IMR-90 (cell line): Measurements from ENCODE around the gene PTPRO. TPM values are rescaled to one million over a fixed set of nuclear protein-coding genes. Genes with fewer than 3 reads are reported as not detected.

Source experiments
- ATAC-seq: fragments of 200-7000 bp; cut with Tn5 transposase; 2 replicates; pipeline ENCODE4 v1.9.1; 2020; ENCODE audit warnings: low read depth, mild to moderate bottlenecking, moderate library complexity
- BruUV-seq: library from RNA; stranded (reverse); fragments of 400-500 nt; replicated peaks from 2 replicates; lab custom pipeline; 2021; lab: Mats Ljungman, UMichigan
- CTCF ChIA-PET: fragments of 300-600 bp; formaldehyde crosslinking; extraction: SDS; loops from one replicate; lab custom pipeline; 2021; ENCODE audit warnings: antibody characterized with exemption; lab: Yijun Ruan, JAX
- POLR2A ChIA-PET: fragments of 300-600 bp; sonication (Branson Sonifier 250); formaldehyde crosslinking; loops from one replicate; lab custom pipeline; 2022; ENCODE audit warnings: antibody characterized with exemption; ENCODE audit not compliant: unreplicated experiment; lab: Charles Lee
- DNase-seq: peaks from one replicate; pipeline ENCODE4 v3.0.0; 2013
- H2AFZ ChIP-seq: replicated peaks from 2 replicates; pipeline ENCODE3; 2013; ENCODE audit warnings: low read length, mild to moderate bottlenecking; ENCODE audit not compliant: poor library complexity
- H2AK5ac ChIP-seq: 2 replicates; pipeline ENCODE4 v1.6.1; 2013; ENCODE audit warnings: low read depth, low read length, inconsistent platforms
- H2AK9ac ChIP-seq: replicated peaks from 2 replicates; pipeline ENCODE3; 2013; ENCODE audit warnings: mild to moderate bottlenecking, low read depth, low read length, moderate library complexity; ENCODE audit not compliant: poor library complexity
- H2BK120ac ChIP-seq: 2 replicates; pipeline ENCODE4 v1.6.1; 2013; ENCODE audit warnings: low read depth, low read length, inconsistent platforms
- H2BK15ac ChIP-seq: 3 replicates; pipeline ENCODE4 v1.6.1; 2013; ENCODE audit warnings: low read depth, low read length, inconsistent platforms
- H2BK20ac ChIP-seq: 2 replicates; pipeline ENCODE4 v1.6.1; 2013; ENCODE audit warnings: low read depth, mild to moderate bottlenecking, inconsistent platforms, low read length, moderate library complexity
- H2BK5ac ChIP-seq: 2 replicates; pipeline ENCODE4 v1.6.1; 2013; ENCODE audit warnings: mild to moderate bottlenecking, low read depth, low read length, inconsistent platforms; ENCODE audit not compliant: poor library complexity, severe bottlenecking
- H3K14ac ChIP-seq: replicated peaks from 2 replicates; pipeline ENCODE4 v1.6.1; 2013; ENCODE audit warnings: low read depth, low read length, inconsistent platforms
- H3K18ac ChIP-seq: 2 replicates; pipeline ENCODE4 v1.6.1; 2013; ENCODE audit warnings: low read depth, low read length, control low read depth
- H3K23ac ChIP-seq: 2 replicates; pipeline ENCODE4 v1.6.1; 2013; ENCODE audit warnings: low read depth, low read length, inconsistent platforms
- H3K27ac ChIP-seq: 2 replicates; pipeline ENCODE4 v1.5.1; 2013; ENCODE audit warnings: mild to moderate bottlenecking, control low read depth, low read length; ENCODE audit not compliant: insufficient read depth
- H3K27me3 ChIP-seq: 2 replicates; pipeline ENCODE4 v1.6.1; 2013; ENCODE audit warnings: low read length; ENCODE audit not compliant: control insufficient read depth, insufficient read depth
- H3K36me3 ChIP-seq: 2 replicates; pipeline ENCODE4 v1.6.1; 2013; ENCODE audit warnings: low read length, mixed read lengths; ENCODE audit not compliant: control insufficient read depth, insufficient read depth
- H3K4ac ChIP-seq: 2 replicates; pipeline ENCODE4 v1.6.1; 2013; ENCODE audit warnings: low read depth, low read length, inconsistent platforms
- H3K4me1 ChIP-seq: 2 replicates; pipeline ENCODE4 v1.6.1; 2013; ENCODE audit warnings: low read length, mixed read lengths; ENCODE audit not compliant: control insufficient read depth, insufficient read depth
- H3K4me2 ChIP-seq: 2 replicates; pipeline ENCODE4 v1.6.1; 2013; ENCODE audit warnings: low read depth, mild to moderate bottlenecking, control low read depth, low read length, moderate library complexity
- H3K4me3 ChIP-seq: 2 replicates; pipeline ENCODE4 v1.5.1; 2013; ENCODE audit warnings: low read depth, mild to moderate bottlenecking, control low read depth, low read length, moderate library complexity; ENCODE audit not compliant: insufficient read depth
- H3K56ac ChIP-seq: 2 replicates; pipeline ENCODE4 v1.6.1; 2013; ENCODE audit warnings: low read length, inconsistent platforms; ENCODE audit not compliant: insufficient read depth; ENCODE audit errors: extremely low read depth
- H3K79me1 ChIP-seq, 2 experiments: 2 replicates each; pipeline ENCODE4 v1.6.1; 2013; ENCODE audit warnings: low read length in 2 of 2, inconsistent platforms in 1 of 2, low read depth in 1 of 2
- H3K9ac ChIP-seq: 2 replicates; pipeline ENCODE4 v1.6.1; 2013; ENCODE audit warnings: low read depth, low read length, control low read depth
- H3K9me1 ChIP-seq: 2 replicates; pipeline ENCODE4 v1.6.1; 2013; ENCODE audit warnings: low read length, inconsistent platforms; ENCODE audit not compliant: insufficient read depth
- H3K9me3 ChIP-seq: 2 replicates; pipeline ENCODE4 v1.6.1; 2013; ENCODE audit warnings: low read length; ENCODE audit not compliant: control insufficient read depth, insufficient read depth
- H4K20me1 ChIP-seq: 2 replicates; pipeline ENCODE4 v1.6.1; 2013; ENCODE audit warnings: low read length, inconsistent platforms; ENCODE audit not compliant: insufficient read depth
- H4K5ac ChIP-seq: 2 replicates; pipeline ENCODE4 v1.6.1; 2013; ENCODE audit warnings: mild to moderate bottlenecking, low read depth, low read length, control low read depth
- H4K8ac ChIP-seq, 2 experiments: 2 replicates each; pipeline ENCODE4 v1.6.1; 2013; ENCODE audit warnings: low read depth in 2 of 2, low read length in 2 of 2, control low read depth in 1 of 2, inconsistent platforms in 1 of 2
- H4K91ac ChIP-seq: 2 replicates; pipeline ENCODE4 v1.6.1; 2013; ENCODE audit warnings: low read depth, low read length, inconsistent platforms; ENCODE audit not compliant: insufficient read depth
- BHLHE40 ChIP-seq: fragments of 150-350 bp; IDR thresholded peaks from 2 replicates; pipeline ENCODE4 v1.6.1; 2016; ENCODE audit warnings: mild to moderate bottlenecking, low read depth, low read length
- MXI1 ChIP-seq: IDR thresholded peaks from 2 replicates; pipeline ENCODE4 v1.6.1; 2012; ENCODE audit warnings: low read depth, mild to moderate bottlenecking, low read length, moderate library complexity, borderline replicate concordance
- WGBS, 2 experiments: methylation state at CpG; one replicate each; pipeline versions ENCODE4 v1.1.5 to v1.1.7; 2013; ENCODE audit warnings: missing lambda C conversion rate in 2 of 2; ENCODE audit not compliant: insufficient read length in 1 of 2; ENCODE audit errors: extremely low coverage in 2 of 2; 5-methylcytosine and 5-hydroxymethylcytosine counted together
- dilution Hi-C: fragments of 300-500 bp; cut with HindIII; formaldehyde crosslinking; loops from one replicate; pipeline ENCODE4 v1.14.3; 2018; ENCODE audit warnings: low sequenced_read_pairs; ENCODE audit not compliant: unreplicated experiment
- in situ Hi-C: fragments of 300-500 bp; cut with MboI; formaldehyde crosslinking; loops from 3 replicates; pipeline ENCODE4 v1.14.3; 2019; ENCODE audit warnings: low sequenced_read_pairs, inconsistent platforms, mixed read lengths
- intact Hi-C: fragments of 100-400 bp; cut with micrococcal nuclease; formaldehyde crosslinking; loops from 2 replicates; pipeline ENCODE4 v1.10.0; 2022
- polyA plus RNA-seq, 3 experiments: library from polyadenylated mRNA; depleted of rRNA; stranded (reverse); fragments of >200 nt; gene quantifications; 2 replicates each; pipeline ENCODE4 v1.2.3, GENCODE V29; 2012; ENCODE audit warnings: low replicate concordance in 1 of 3
- total RNA-seq: library from RNA; depleted of rRNA; stranded (reverse); fragments of >200 nt; gene quantifications from 2 replicates; pipeline ENCODE4 v1.2.3, GENCODE V29; 2012

PTPRO gene
- total and polyA plus RNA-seq, 2 of the 4 experiments (the other 2 are of a cell fraction) = 0.03 to 0.18 TPM

DNA sequence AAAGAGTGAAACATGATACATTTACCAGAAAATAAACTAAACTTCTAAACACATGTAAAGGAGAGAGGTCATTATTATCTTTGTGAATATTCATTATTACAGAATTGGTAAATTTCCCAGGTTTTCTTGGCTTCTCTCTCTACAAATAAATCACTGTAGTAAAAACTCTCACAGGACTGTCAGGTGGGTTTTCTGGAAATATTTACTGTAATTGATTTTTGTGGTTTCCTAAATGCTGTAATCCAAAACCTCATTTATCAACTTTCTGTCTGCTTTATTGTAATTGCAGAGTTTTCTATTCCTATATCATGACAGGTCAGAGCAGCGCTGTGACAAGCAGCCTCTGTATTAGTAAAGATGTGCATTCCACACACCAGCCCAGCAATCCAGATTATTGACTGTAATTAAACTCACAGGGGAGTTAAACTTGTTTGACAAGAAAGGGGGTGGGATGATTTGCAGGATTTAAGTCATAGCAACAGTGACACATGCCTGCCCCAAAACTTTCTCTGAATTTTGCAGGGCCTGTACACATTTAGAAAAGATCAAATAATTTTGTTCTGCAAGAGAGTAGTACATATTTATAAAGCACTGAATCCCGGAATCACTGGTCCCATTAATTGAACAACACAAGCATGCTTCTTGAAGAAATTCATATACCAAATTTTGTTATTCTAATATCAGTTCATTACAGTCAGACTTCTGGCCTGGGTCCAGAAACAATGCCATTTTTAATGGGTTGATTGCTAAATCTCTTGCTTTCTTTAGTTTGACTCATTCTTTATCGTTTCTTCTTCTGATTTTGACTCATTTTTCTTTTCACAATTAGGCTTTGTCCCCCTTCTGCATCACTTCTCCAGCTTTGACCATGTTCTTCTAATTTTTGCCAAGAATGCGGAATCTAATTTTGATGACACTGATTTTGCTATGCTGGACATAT lies 42.2 kb downstream of the PTPRO start:
- no peak overlapping the region for H3K27ac ChIP-seq
- in situ Hi-C loops = no loop called here
- no peak overlapping the region for H3K4me3 ChIP-seq
- H3K79me1 ChIP-seq = no peaks in the 10 kb centered on the region
- no TSS peak for BruUV-seq
- CTCF ChIA-PET = no interaction called here
- H4K91ac ChIP-seq = no peak overlapping the region
- H3K23ac ChIP-seq = no peak overlapping the region
- dilution Hi-C loops = no loop called here
- H4K20me1 ChIP-seq = no peaks in the 10 kb centered on the region
- DNase-seq (no peak), ATAC-seq (no peak)
- no peak overlapping the region for H2AK5ac ChIP-seq
- H3K36me3 ChIP-seq = no peaks in the 10 kb centered on the region
- no peak overlapping the region for H2BK20ac ChIP-seq
- no peak overlapping the region for H2AK9ac ChIP-seq
- H3K4me2 ChIP-seq = no peak overlapping the region
- H3K14ac ChIP-seq = no peak overlapping the region
- 33% methylated on average over 2 of the region's 4 CpGs; no CpG with 5 or more reads in 1 of the 2 experiments for WGBS, 2 experiments
- H2BK5ac ChIP-seq = no peak overlapping the region
- H3K9ac ChIP-seq = no peak overlapping the region
- no peaks in the 10 kb centered on the region for H3K9me3 ChIP-seq
- no peak for TF ChIP-seq MXI1
- no peak for TF ChIP-seq BHLHE40
- H4K8ac ChIP-seq = no peak overlapping the region
- no peak overlapping the region for H3K4ac ChIP-seq
- H4K5ac ChIP-seq = no peak overlapping the region
- no peaks in the 10 kb centered on the region for H3K27me3 ChIP-seq
- no peaks in the 10 kb centered on the region for H3K9me1 ChIP-seq
- no peak overlapping the region for H2AFZ ChIP-seq
- H3K18ac ChIP-seq = no peak overlapping the region
- no peaks in the 10 kb centered on the region for H3K4me1 ChIP-seq
- no peak overlapping the region for H3K56ac ChIP-seq
- H2BK120ac ChIP-seq = no peak overlapping the region
- POLR2A ChIA-PET = no interaction called here
- no peak overlapping the region for H2BK15ac ChIP-seq
- intact Hi-C loops = no loop called here
